Nephron progenitor cell (in vitro differentiated cells): ENCODE results near the gene GORASP2.

ENCODE experiments used
- DNase-seq: peaks from one replicate; pipeline ENCODE4 v3.0.0; 2021
- H3K27ac Mint-ChIP-seq: 2 replicates; pipeline ENCODE4 v1.8.0; 2021; ENCODE audit warnings: mild to moderate bottlenecking, moderate library complexity, mixed read lengths
- H3K27me3 Mint-ChIP-seq: 2 replicates; pipeline ENCODE4 v1.8.0; 2021; ENCODE audit warnings: mild to moderate bottlenecking, low read depth, mixed read lengths; ENCODE audit not compliant: poor library complexity
- H3K36me3 Mint-ChIP-seq: 2 replicates; pipeline ENCODE4 v1.8.0; 2021; ENCODE audit warnings: low read depth, mixed read lengths
- H3K4me1 Mint-ChIP-seq: 2 replicates; pipeline ENCODE4 v1.8.0; 2021; ENCODE audit warnings: mixed read lengths
- H3K4me3 Mint-ChIP-seq: 2 replicates; pipeline ENCODE4 v1.8.0; 2021; ENCODE audit warnings: mild to moderate bottlenecking, moderate library complexity, mixed read lengths
- H3K9me3 Mint-ChIP-seq: 2 replicates; pipeline ENCODE4 v1.8.0; 2021; ENCODE audit warnings: mild to moderate bottlenecking, moderate library complexity, mixed read lengths
- CTCF ChIP-seq: fragments of 200-600 bp; sonication (generic); IDR thresholded peaks from 2 replicates; pipeline ENCODE4 v1.5.0; 2021; ENCODE audit warnings: antibody characterized with exemption

Gene GORASP2

DNA sequence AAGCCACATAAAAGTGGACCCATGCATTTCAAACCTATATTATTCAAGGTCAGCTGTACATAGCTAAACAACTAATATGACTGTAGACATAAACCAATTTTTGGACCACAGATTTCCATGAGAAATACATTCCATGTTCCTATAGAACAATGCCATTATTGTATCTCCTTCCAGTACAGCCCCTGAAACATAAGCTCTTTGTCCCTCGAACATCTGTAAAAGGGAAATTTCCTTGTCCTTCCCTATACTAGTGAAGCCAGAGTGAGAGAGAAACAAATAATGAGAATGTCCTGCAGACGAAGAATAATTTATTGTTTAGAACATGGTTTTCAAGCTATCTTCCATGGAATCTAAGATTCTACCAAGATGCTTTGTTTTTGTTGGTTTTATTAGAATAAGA is 75.3 kb downstream of the GORASP2 start:
- Mint-ChIP-seq H3K4me1 (no peaks in the 10 kb centered on the region), H3K4me3 (no peak overlapping the region), H3K27me3 (no peaks in the 10 kb centered on the region), H3K9me3 (no peaks in the 10 kb centered on the region), H3K27ac (peak overlapping the region; percentile 73), H3K36me3 (peaks cover 73% of the 10 kb centered on the region)
- TF ChIP-seq CTCF: no peak
- no peak for DNase-seq

GRCh38 chr2:171004833-171005232 is 75.8 kb downstream of the GORASP2 start:
- TF ChIP-seq CTCF: no peak
- peaks cover 75% of the 10 kb centered on the region for H3K36me3 Mint-ChIP-seq
- H3K27me3 Mint-ChIP-seq: no peaks in the 10 kb centered on the region
- DNase-seq: no peak
- no peak overlapping the region for H3K4me3 Mint-ChIP-seq
- no peaks in the 10 kb centered on the region for H3K4me1 Mint-ChIP-seq
- peak overlapping the region; percentile 35 for H3K27ac Mint-ChIP-seq
- H3K9me3 Mint-ChIP-seq: no peaks in the 10 kb centered on the region

DNA sequence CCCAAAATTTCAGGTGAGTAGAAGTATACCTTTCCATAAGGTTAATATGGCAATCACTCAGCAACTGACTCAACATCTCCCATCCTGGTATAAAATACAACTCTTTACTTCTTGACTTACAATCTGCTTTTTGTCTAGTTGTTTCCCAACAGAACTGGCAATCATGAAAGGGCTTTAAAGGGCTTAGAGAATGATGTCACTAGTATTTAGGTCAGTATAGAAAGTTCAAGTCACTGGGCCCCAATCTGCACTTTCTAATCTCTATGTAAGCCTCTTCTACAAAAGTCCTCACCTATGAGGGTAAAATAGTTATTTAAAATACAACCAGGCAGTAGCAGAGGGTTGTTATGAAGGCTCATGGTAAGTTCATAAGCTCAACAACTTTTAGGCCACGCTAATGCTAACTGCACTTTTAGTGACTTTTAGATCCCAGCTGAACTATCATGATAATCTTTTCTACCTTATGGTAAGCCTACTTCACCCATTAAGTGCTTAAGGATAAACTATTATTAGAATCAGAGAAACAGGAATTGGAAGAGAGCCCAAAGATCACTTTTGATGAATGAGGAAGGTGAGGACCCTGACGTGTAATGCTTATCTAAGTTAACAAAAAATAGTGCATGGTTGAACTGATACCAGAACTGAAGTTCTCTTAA is 79.6 kb downstream of the GORASP2 start:
- Mint-ChIP-seq H3K4me1 (no peaks in the 10 kb centered on the region), H3K9me3 (no peaks in the 10 kb centered on the region), H3K27me3 (no peaks in the 10 kb centered on the region), H3K4me3 (no peak overlapping the region), H3K27ac (no peak overlapping the region), H3K36me3 (peaks cover 63% of the 10 kb centered on the region)
- DNase-seq: no peak
- TF ChIP-seq CTCF: no peak

DNA sequence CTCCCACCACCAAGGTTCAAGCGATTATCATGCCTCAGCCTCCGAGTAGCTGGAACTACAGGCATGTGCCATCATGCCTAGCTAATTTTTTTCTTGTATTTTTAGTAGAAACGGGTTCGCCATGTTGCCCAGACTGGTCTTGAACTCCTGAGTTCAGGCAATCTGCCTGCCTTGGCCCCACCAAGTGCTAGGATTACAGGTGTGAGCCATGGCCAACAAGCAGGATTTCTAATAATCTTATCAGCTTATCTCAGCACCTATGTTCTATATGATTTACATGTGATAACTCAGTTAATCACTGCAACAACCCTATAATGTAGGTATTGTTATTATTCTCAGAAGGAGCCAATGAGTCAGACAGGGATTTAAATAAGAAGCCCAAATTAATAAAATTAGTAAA is 80.3 kb downstream of the GORASP2 start:
- Mint-ChIP-seq H3K27ac (no peak overlapping the region), H3K36me3 (peaks cover 63% of the 10 kb centered on the region), H3K4me3 (no peak overlapping the region), H3K9me3 (no peaks in the 10 kb centered on the region), H3K4me1 (no peaks in the 10 kb centered on the region), H3K27me3 (no peaks in the 10 kb centered on the region)
- DNase-seq: no peak
- no peak for TF ChIP-seq CTCF

- peaks cover 2% of the 10 kb centered on the region for H3K27me3 Mint-ChIP-seq
- no peak for DNase-seq
- no peak overlapping the region for H3K4me3 Mint-ChIP-seq
- no peak for TF ChIP-seq CTCF
- no peaks in the 10 kb centered on the region for H3K4me1 Mint-ChIP-seq
- H3K36me3 Mint-ChIP-seq: peaks cover 55% of the 10 kb centered on the region
- H3K27ac Mint-ChIP-seq: no peak overlapping the region
- H3K9me3 Mint-ChIP-seq: no peaks in the 10 kb centered on the region
Observed at GRCh38 chr2:171013851-171014250, 84.8 kb downstream of the GORASP2 start.

DNA sequence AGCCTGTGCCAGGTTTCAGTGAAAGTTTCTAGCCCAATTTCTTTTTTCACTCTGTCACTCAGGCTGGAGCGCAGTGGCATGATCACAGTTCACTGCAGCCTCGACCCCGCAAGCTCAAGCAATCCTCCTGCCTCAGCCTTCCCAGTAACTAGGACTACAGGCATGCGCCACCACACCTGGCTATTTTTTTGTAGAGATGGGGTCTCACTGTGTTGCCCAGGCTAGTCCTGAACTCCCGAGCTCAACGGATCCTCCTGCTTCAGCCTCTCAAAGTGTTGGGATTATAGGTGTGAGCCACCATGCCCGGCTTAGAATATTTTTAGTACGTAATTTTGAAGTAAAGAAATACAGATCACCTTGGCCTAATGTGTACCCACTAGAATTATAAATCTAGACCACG is 87.1 kb downstream of the GORASP2 start:
- no peaks in the 10 kb centered on the region for H3K9me3 Mint-ChIP-seq
- no peak for DNase-seq
- TF ChIP-seq CTCF: no peak
- H3K4me3 Mint-ChIP-seq: no peak overlapping the region
- no peaks in the 10 kb centered on the region for H3K4me1 Mint-ChIP-seq
- H3K36me3 Mint-ChIP-seq: peaks cover 48% of the 10 kb centered on the region
- no peak overlapping the region for H3K27ac Mint-ChIP-seq
- H3K27me3 Mint-ChIP-seq: peaks cover 2% of the 10 kb centered on the region
